IMR-90 (cell line): ENCODE measurements around the gene MAFF.
A peak's percentile ranks its signal among the peaks of the same experiment; 100 is the strongest.

Experiments used
- MXI1 ChIP-seq: IDR thresholded peaks from 2 replicates; pipeline ENCODE4 v1.6.1; 2012; ENCODE audit warnings: low read depth, mild to moderate bottlenecking, low read length, moderate library complexity, borderline replicate concordance
- POLR2A ChIP-seq: IDR thresholded peaks from 2 replicates; pipeline ENCODE4 v1.6.1; 2012; ENCODE audit warnings: mild to moderate bottlenecking, low read depth, low read length
- RCOR1 ChIP-seq: IDR thresholded peaks from 2 replicates; pipeline ENCODE4 v1.6.1; 2012; ENCODE audit warnings: mild to moderate bottlenecking, low read length, improper control_type of control experiment; ENCODE audit not compliant: insufficient replicate concordance
- SMC3 ChIP-seq: fragments of 150-350 bp; IDR thresholded peaks from 2 replicates; pipeline ENCODE4 v1.6.1; 2016; ENCODE audit warnings: low read depth, mild to moderate bottlenecking, antibody characterized with exemption, low read length, moderate library complexity
- TF ChIP-seq, protein P1 (sequence below): fragments of 150-350 bp; IDR thresholded peaks from 2 replicates; pipeline ENCODE4 v1.6.1; 2016; ENCODE audit warnings: low read depth, mild to moderate bottlenecking, low read length, moderate library complexity, borderline replicate concordance
- TF ChIP-seq, protein P2 (sequence below): conservative IDR thresholded peaks from 2 replicates; pipeline ENCODE4 v1.5.1; 2012; ENCODE audit warnings: mild to moderate bottlenecking, low read depth, low read length, improper control_type of control experiment

- TF ChIP-seq SMC3 = peak; percentile 36
- no peak; the same call in 1 of the 2 replicates for TF ChIP-seq POLR2A
- TF ChIP-seq, protein P1, sequence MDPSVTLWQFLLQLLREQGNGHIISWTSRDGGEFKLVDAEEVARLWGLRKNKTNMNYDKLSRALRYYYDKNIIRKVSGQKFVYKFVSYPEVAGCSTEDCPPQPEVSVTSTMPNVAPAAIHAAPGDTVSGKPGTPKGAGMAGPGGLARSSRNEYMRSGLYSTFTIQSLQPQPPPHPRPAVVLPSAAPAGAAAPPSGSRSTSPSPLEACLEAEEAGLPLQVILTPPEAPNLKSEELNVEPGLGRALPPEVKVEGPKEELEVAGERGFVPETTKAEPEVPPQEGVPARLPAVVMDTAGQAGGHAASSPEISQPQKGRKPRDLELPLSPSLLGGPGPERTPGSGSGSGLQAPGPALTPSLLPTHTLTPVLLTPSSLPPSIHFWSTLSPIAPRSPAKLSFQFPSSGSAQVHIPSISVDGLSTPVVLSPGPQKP = no peak
- peak; percentile 88 for TF ChIP-seq MXI1
- peak; percentile 55 for TF ChIP-seq RCOR1
- TF ChIP-seq, protein P2, sequence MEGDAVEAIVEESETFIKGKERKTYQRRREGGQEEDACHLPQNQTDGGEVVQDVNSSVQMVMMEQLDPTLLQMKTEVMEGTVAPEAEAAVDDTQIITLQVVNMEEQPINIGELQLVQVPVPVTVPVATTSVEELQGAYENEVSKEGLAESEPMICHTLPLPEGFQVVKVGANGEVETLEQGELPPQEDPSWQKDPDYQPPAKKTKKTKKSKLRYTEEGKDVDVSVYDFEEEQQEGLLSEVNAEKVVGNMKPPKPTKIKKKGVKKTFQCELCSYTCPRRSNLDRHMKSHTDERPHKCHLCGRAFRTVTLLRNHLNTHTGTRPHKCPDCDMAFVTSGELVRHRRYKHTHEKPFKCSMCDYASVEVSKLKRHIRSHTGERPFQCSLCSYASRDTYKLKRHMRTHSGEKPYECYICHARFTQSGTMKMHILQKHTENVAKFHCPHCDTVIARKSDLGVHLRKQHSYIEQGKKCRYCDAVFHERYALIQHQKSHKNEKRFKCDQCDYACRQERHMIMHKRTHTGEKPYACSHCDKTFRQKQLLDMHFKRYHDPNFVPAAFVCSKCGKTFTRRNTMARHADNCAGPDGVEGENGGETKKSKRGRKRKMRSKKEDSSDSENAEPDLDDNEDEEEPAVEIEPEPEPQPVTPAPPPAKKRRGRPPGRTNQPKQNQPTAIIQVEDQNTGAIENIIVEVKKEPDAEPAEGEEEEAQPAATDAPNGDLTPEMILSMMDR = peak; percentile 44
Observed at GRCh38 chr22:38239101-38239761, 37.4 kb downstream of the MAFF start.
